Esophagus (tissue), 2 donors: Measurements from ENCODE around the gene ATP8B3. TPM values are rescaled to one million over a fixed set of nuclear protein-coding genes. Genes with fewer than 3 reads are reported as not detected.

Experiments used
- H3K27ac ChIP-seq, 2 donors: one replicate each; pipeline ENCODE4 v1.5.1; 2013; ENCODE audit warnings: low read depth in 2 of 2, mild to moderate bottlenecking in 2 of 2, inconsistent platforms in 1 of 2, low read length in 1 of 2, moderate library complexity in 1 of 2
- H3K27me3 ChIP-seq, 2 donors: one replicate each; pipeline ENCODE4 v1.6.1; 2013; ENCODE audit warnings: low read length in 2 of 2, control low read depth in 1 of 2, mild to moderate bottlenecking in 1 of 2; ENCODE audit not compliant: insufficient read depth in 2 of 2, control insufficient read depth in 1 of 2
- H3K36me3 ChIP-seq, 2 donors: one replicate each; pipeline ENCODE4 v1.6.1; 2013; ENCODE audit warnings: low read length in 1 of 2; ENCODE audit not compliant: control insufficient read depth in 2 of 2, insufficient read depth in 2 of 2
- H3K4me1 ChIP-seq, 2 donors: one replicate each; pipeline ENCODE4 v1.6.1; 2013; ENCODE audit warnings: low read length in 1 of 2; ENCODE audit not compliant: control insufficient read depth in 2 of 2, insufficient read depth in 2 of 2
- H3K4me3 ChIP-seq, 2 donors: one replicate each; pipeline ENCODE4 v1.5.1; 2013; ENCODE audit warnings: low read length in 2 of 2, mild to moderate bottlenecking in 2 of 2, low read depth in 1 of 2, moderate library complexity in 1 of 2
- H3K9me3 ChIP-seq, 2 donors: one replicate each; pipeline ENCODE4 v1.6.1; 2013; ENCODE audit warnings: mild to moderate bottlenecking in 2 of 2, low read depth in 1 of 2, low read length in 1 of 2, moderate library complexity in 1 of 2; ENCODE audit not compliant: control insufficient read depth in 2 of 2, insufficient read depth in 1 of 2
- WGBS, 2 donors: extraction: QIAGEN DNeasy Blood & Tissue Kit; methylation state at CpG; one replicate each; pipeline ENCODE4 v1.1.7; 2013; 5-methylcytosine and 5-hydroxymethylcytosine counted together
- polyA plus RNA-seq, 2 donors: library from polyadenylated mRNA; stranded (reverse); fragments of 200-250 nt; gene quantifications; one replicate each; pipeline ENCODE4 v1.2.3, GENCODE V29; 2013
- donor health status: healthy with polysubstance abuse.
- donor health status: Bipolar disorder and iron deficiency.

The ATP8B3 gene
- polyA plus RNA-seq, 2 donors = 0.68 to 1.2 TPM

DNA sequence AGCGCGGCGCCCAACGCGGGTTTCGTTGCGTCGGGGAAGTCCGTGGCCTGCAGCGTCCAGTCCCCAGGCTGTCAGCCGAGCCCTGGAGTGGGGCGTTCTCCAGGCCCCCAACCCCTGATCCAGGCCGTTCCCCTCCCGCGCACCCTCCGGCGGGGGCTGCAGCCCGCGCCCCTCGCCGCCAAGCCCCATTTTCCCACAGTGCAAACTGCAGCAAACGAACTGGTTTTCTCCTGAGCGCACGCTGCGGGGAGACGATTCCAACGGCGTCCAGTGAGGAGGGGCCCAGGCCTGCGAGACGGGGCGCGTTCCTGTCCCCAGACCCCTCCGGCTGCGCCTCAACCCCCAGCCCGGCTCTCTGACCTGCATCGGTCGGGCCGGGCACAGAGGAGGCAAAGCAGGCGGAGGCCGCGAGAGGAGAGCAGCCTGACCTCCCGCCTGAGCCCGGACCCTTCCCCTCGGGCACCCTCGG is 63.2 kb downstream of the ATP8B3 start:
- Histone ChIP-seq H3K36me3 (no peaks in the 10 kb centered on the region), H3K4me1 (peaks cover 8 to 20% of the 10 kb centered on the region in 2 donors), H3K4me3 (peak overlapping the region; percentile 30 to 33), H3K27ac (no peak overlapping the region), H3K27me3 (peaks cover 3 to 60% of the 10 kb centered on the region in 2 donors), H3K9me3 (no peaks in the 10 kb centered on the region)
- 3 to 5% methylated on average over 39 to 45 of the region's 45 CpGs for WGBS, 2 donors

DNA sequence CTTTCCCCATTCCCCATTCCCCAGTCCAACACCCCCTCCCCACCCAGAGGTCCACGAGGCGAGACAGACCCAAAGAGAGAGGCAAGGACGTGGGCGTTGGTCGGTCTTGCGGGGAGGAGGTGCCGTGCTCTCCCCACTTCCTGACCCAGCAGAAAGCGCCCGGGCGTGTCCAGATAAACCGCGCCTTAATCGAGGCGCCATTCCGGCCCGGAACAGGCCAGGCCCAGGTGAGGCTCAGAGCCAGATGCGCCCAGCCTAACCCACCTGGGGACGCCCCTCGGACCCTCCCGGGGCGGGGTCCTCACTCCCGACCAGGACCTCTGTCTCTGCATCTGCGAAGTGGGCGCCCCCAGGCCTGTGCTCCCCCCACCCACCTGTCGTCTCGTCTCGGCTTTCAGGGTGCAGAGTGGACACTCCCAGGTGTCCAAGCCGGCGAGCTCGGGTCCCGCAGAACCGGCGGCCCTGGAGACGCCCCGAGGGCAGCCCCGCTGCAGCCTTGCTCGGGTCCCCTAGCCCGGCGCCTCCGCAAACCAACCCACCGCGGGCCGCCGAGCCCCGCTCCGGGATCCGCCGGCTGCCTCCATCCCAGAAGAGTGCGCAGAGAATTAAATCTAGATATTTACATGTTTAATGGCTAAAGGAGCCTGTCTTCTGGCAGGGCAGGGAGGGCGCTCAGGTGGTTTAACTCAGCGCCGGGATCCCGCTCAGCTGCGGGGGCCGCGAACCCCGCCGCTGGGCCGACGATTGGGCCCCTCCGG is 63.8 kb downstream of the ATP8B3 start:
- Histone ChIP-seq H3K4me1 (peaks cover 8 to 16% of the 10 kb centered on the region in 2 donors), H3K36me3 (no peaks in the 10 kb centered on the region), H3K27me3 (peaks cover 0 to 57% of the 10 kb centered on the region in 2 donors), H3K27ac (no peak overlapping the region), H3K9me3 (no peaks in the 10 kb centered on the region), H3K4me3 (peak overlapping the region; percentile 23 to 30)
- WGBS, 2 donors = 2% methylated on average over 59 to 61 of the region's 61 CpGs

GRCh38 chr19:1747285-1748114 is 64.6 kb downstream of the ATP8B3 start:
- H3K27ac ChIP-seq = no peak overlapping the region
- no peaks in the 10 kb centered on the region for H3K36me3 ChIP-seq
- H3K4me3 ChIP-seq = peak overlapping the region in 1 of 2 donors; percentile 23
- peaks cover 8 to 15% of the 10 kb centered on the region in 2 donors for H3K4me1 ChIP-seq
- H3K9me3 ChIP-seq = no peaks in the 10 kb centered on the region
- peaks cover 0 to 50% of the 10 kb centered on the region in 2 donors for H3K27me3 ChIP-seq
- 3 to 6% methylated on average over 19 to 22 of the region's 22 CpGs for WGBS, 2 donors

GRCh38 chr19:1746401-1747284 is 65.4 kb downstream of the ATP8B3 start:
- H3K4me1 ChIP-seq = peaks cover 8 to 15% of the 10 kb centered on the region in 2 donors
- no peak overlapping the region for H3K4me3 ChIP-seq
- no peaks in the 10 kb centered on the region for H3K9me3 ChIP-seq
- H3K36me3 ChIP-seq = no peaks in the 10 kb centered on the region
- peaks cover 0 to 45% of the 10 kb centered on the region in 2 donors for H3K27me3 ChIP-seq
- H3K27ac ChIP-seq = peak overlapping the region in 1 of 2 donors; percentile 47
- 4 to 5% methylated on average over 27 to 31 of the region's 31 CpGs for WGBS, 2 donors

GRCh38 chr19:1745589-1746031 is 66.5 kb downstream of the ATP8B3 start:
- Histone ChIP-seq H3K36me3 (no peaks in the 10 kb centered on the region), H3K4me1 (peaks cover 8 to 15% of the 10 kb centered on the region in 2 donors), H3K9me3 (no peaks in the 10 kb centered on the region), H3K27me3 (peaks cover 0 to 36% of the 10 kb centered on the region in 2 donors), H3K4me3 (no peak overlapping the region), H3K27ac (no peak overlapping the region)
- WGBS, 2 donors = 3% methylated on average over 14 of the region's 14 CpGs

DNA sequence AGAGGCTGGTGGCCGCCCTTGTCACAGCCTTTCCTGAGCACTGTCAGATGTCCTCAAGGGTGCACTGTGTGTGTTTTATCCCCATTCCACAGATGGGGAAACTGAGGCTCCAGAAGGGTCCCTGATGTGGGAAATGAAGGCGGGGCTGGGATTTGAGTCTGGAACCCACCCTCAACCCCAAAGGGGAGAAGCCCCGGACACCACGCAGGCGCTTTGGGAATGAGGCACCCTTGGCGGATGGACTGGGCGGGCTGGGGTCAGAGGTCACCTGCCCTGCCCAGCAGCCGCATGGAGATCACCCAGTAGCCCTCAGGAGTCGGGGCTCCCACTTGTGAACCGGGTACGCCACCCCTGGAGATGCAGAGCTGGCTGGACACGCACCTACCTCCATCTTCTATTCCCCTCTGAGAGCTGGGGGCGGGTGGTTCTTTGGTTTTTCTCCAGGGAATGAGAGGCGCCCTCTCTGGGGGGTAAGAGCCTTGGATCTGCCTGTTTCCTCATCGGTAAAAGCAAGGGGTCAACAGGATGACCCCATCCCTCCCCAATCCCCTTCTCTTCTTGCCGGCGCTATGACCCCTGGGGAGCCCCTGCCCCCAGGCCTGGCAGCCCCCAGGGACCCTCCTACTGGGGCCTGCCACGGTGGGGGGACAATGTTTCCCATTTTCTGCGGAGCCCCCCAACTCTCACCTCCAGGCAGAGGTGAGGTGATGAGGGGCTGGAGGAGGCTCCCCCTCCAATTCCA is 67.1 kb downstream of the ATP8B3 start:
- 12 to 13% methylated on average over 17 to 19 of the region's 19 CpGs for WGBS, 2 donors
- no peak overlapping the region for H3K4me3 ChIP-seq
- H3K27me3 ChIP-seq = peaks cover 0 to 30% of the 10 kb centered on the region in 2 donors
- peaks cover 0 to 4% of the 10 kb centered on the region in 2 donors for H3K9me3 ChIP-seq
- peaks cover 8 to 15% of the 10 kb centered on the region in 2 donors for H3K4me1 ChIP-seq
- H3K36me3 ChIP-seq = no peaks in the 10 kb centered on the region
- no peak overlapping the region for H3K27ac ChIP-seq

DNA sequence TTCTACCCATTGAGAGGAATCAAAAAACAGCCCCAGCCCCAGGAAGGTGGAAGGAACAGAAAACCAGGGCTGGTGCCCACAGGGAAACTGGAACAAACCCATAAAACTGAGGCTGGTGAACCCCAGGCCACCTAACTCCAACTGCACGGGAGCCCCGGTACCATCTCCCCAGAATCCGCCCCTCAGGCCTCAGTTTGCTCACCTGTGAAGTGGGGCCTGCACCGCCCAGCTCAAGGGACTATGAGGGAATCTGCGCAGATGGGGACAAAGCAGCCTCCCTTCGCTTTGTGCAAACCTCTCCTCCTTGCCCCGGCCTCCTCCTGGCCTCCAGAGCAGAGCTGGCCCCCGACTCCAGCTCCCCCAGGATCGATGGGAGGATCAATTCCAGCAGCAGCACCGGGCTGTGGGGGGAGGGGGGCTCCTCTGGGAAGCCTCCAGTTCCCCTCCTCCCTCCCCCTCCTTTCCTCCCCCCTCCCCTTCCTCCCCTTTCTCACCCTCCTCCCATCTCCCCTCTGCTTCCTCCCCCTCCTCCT is 67.9 kb downstream of the ATP8B3 start:
- no peak overlapping the region for H3K27ac ChIP-seq
- peaks cover 8 to 15% of the 10 kb centered on the region in 2 donors for H3K4me1 ChIP-seq
- no peak overlapping the region for H3K4me3 ChIP-seq
- H3K27me3 ChIP-seq = peaks cover 0 to 22% of the 10 kb centered on the region in 2 donors
- 49 to 60% methylated on average over 10 of the region's 10 CpGs for WGBS, 2 donors
- H3K36me3 ChIP-seq = no peaks in the 10 kb centered on the region
- H3K9me3 ChIP-seq = peaks cover 0 to 5% of the 10 kb centered on the region in 2 donors

- Histone ChIP-seq H3K36me3 (no peaks in the 10 kb centered on the region), H3K27ac (no peak overlapping the region), H3K4me3 (no peak overlapping the region), H3K4me1 (peaks cover 2 to 11% of the 10 kb centered on the region in 2 donors), H3K27me3 (peaks cover 0 to 12% of the 10 kb centered on the region in 2 donors), H3K9me3 (peaks cover 0 to 5% of the 10 kb centered on the region in 2 donors)
- 77 to 85% methylated on average over 34 of the region's 34 CpGs for WGBS, 2 donors
Observed at GRCh38 chr19:1742989-1743696, 68.9 kb downstream of the ATP8B3 start.
